GM12874 (cell line): Measurements from ENCODE around the gene SLC6A13.

Experiments used
- CTCF ChIP-seq: IDR thresholded peaks from 2 replicates; pipeline ENCODE4 v1.5.1; 2011; ENCODE audit warnings: low read depth, mild to moderate bottlenecking, control low read depth, low read length, moderate library complexity; ENCODE audit not compliant: insufficient read depth

Gene SLC6A13

DNA sequence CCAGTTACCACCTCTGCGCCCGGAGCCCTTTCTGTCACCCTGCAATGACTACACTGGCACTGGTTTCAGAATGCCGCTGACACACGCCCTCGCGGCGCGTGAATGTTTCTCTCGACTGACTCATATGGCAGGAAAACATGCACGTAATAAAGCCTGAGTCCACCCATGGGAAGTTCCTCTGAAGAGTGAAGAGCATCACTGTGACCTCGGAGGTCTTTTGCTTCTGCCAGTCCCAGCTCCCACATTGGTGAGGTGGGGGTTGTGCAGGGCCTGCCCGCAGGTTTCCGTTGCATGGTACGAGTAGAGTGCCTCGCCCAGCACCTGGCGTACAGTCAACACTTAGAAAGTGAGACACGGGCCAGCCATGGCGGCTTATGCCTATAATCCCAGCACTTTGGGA, 37.6 kb downstream of the SLC6A13 start:
- no peak for TF ChIP-seq CTCF

DNA sequence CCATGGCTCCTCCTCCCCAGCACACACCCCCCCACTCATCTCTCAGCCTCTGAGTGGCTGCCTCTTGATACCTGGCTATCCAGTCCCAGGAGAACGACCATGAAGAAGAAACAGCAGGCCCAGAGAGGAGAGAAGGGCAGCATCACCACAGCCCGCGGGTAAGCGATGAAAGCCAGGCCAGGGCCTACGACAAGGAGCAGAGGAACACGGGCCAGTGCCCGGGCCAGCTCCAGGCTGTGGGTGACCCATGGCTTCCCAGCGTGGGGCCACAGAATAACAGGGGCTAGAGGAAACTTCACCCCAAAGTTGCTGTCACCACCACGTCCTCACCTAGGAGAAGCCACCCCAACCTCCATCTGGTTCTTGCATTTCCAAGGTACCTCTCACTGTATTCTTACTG, 38.3 kb downstream of the SLC6A13 start:
- no peak for TF ChIP-seq CTCF

- TF ChIP-seq CTCF = no peak
Measured at GRCh38 chr12:223841-224240, 38.8 kb downstream of the SLC6A13 start.

GRCh38 chr12:221736-222135, 40.9 kb downstream of the SLC6A13 start:
- TF ChIP-seq CTCF = no peak

DNA sequence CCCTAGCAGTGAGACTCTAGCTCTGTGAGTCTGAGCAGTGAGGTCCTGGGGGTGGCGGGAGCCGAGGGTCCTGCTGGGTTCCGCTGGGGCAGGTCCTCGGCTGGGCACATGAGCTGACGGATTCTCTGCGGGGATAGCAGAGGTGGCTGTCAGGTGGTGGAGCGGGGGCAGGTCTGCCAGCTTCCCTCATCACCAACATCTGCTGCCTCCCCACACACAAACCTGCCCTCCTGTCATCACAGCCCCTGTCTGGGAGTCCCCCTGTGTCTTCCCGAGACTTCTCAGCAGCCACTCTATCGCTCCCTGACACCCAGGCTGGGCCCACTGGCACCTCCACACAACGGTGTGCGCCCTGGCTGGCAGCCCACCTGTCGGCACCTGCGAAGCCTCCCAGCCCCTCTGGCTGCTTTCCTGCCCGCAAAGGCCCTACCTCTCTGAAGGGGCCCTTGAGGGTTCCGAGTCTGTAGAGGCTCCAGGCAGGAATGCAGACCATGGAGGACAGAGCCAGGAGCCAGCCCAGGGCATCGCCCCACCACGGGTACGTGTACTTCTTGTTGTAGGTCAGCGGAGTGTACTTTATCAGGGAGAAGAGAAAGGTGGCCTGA, 41.6 kb downstream of the SLC6A13 start:
- no peak for TF ChIP-seq CTCF

DNA sequence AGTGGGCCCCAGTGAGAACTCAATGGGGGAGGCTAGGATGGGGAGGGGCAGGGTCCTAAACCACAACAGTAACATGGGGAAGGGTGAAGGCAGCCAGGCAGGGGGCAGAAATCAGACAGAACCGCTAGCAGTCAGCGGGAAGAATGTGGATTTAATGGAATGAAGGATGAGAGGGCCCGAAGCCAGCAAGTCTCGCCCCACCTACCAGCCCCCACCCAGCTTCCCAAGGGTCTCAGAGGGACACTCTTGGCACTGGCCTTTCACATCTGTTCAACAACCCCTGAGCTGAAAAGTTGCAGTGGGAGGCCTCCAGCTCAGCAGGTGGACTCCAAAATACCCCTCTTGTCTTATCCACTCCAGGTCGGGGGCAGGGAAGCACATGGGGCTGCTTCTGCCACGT, 42.1 kb downstream of the SLC6A13 start:
- TF ChIP-seq CTCF = no peak

- TF ChIP-seq CTCF = peak; percentile 81
Measured at GRCh38 chr12:219891-220352, 42.7 kb downstream of the SLC6A13 start.
